ENCODE data around the gene MIOS. TPM values are rescaled to one million over a fixed set of nuclear protein-coding genes. Genes with fewer than 3 reads are reported as not detected.
A peak's percentile ranks its signal among the peaks of the same experiment; 100 is the strongest.
"Not testable (repeated sequence)": the region's sequence is repeated elsewhere in the genome, so short reads cannot be mapped to it uniquely, and the experiment has no call there.

Gene MIOS
- total and polyA plus RNA-seq, 8 donors = 8.1 to 27.2 (median 18.7) TPM

- WGBS, 2 donors = 76 to 100% methylated on average over 1 of the region's 1 CpG
- no peak for TF ChIP-seq CTCF (IDR thresholded peaks at IDR 0.05)
- no peak for FAIRE-seq
- no peaks in the 10 kb centered on the region for H3K27me3 ChIP-seq
- H3K9me3 ChIP-seq = no peaks in the 10 kb centered on the region
- intact Hi-C loops (cut with DNase I) = no loop called here
- H3K27ac ChIP-seq = no peak overlapping the region
- no peak overlapping the region for H3K4me3 ChIP-seq
- H3K36me3 ChIP-seq = no peaks in the 10 kb centered on the region
- H3K4me1 ChIP-seq = peaks cover 0 to 6% (median 0%) of the 10 kb centered on the region in 3 donors
- ATAC-seq = no peak
- no peak for DNase-seq
Measured at GRCh38 chr7:7652798-7653540, 86.3 kb downstream of the MIOS start.

- Histone ChIP-seq H3K4me3 (no peak overlapping the region), H3K9me3 (no peaks in the 10 kb centered on the region), H3K36me3 (no peaks in the 10 kb centered on the region), H3K27me3 (no peaks in the 10 kb centered on the region), H3K4me1 (peaks cover 0 to 6% (median 0%) of the 10 kb centered on the region in 3 donors), H3K27ac (no peak overlapping the region)
- peak in 2 of 4 donors; percentile 16 to 25 for TF ChIP-seq CTCF (IDR thresholded peaks at IDR 0.05)
- 66 to 71% methylated on average over 3 of the region's 3 CpGs for WGBS, 2 donors
- ATAC-seq (peak in 2 of 4 donors; percentile 17 to 22), FAIRE-seq (no peak), DNase-seq (no peak)
- intact Hi-C loops (cut with DNase I) = no loop called here
Measured at GRCh38 chr7:7653593-7654187, 87.0 kb downstream of the MIOS start.

- DNase-seq (no peak), ATAC-seq (no peak), FAIRE-seq (peak; percentile 23)
- no peak for TF ChIP-seq CTCF (IDR thresholded peaks at IDR 0.05)
- Histone ChIP-seq H3K27me3 (no peaks in the 10 kb centered on the region), H3K9me3 (no peaks in the 10 kb centered on the region), H3K4me1 (peaks cover 0 to 5% (median 0%) of the 10 kb centered on the region in 3 donors), H3K36me3 (no peaks in the 10 kb centered on the region), H3K27ac (no peak overlapping the region), H3K4me3 (no peak overlapping the region)
- intact Hi-C loops (cut with DNase I) = no loop called here
- 82 to 87% methylated on average over 4 of the region's 4 CpGs for WGBS, 2 donors
Measured at GRCh38 chr7:7654964-7655715, 88.5 kb downstream of the MIOS start.

GRCh38 chr7:7656459-7656858, 89.8 kb downstream of the MIOS start:
- H3K9me3 ChIP-seq; H3K4me1 ChIP-seq; DNase-seq; intact Hi-C loops (cut with DNase I); H3K27ac ChIP-seq; ATAC-seq; H3K4me3 ChIP-seq; H3K27me3 ChIP-seq; H3K36me3 ChIP-seq; FAIRE-seq: not testable (repeated sequence)
- WGBS, 2 donors = 94 to 98% methylated on average over 3 of the region's 3 CpGs

Other genes starting within 250 kb of the MIOS start
- gene COL28A1, start 31.0 kb upstream of the MIOS start, total RNA-seq = 1 to 10 TPM in 4 of 6 donors, under 1 TPM in 2; 0.84 to 6.9 (median 2.8) TPM
- 10 to 100 TPM in 1 of 2 donors, 1 to 10 TPM in 1; 9.4 to 14.4 TPM for gene COL28A1, start 31.0 kb upstream of the MIOS start, polyA plus RNA-seq
- 10 to 100 TPM; 11.6 to 20.8 (median 17.8) TPM for gene UMAD1, start 73.9 kb downstream of the MIOS start, total RNA-seq
- 10 to 100 TPM in 1 of 2 donors, 1 to 10 TPM in 1; 5.0 to 15.5 TPM for gene UMAD1, start 73.9 kb downstream of the MIOS start, polyA plus RNA-seq
- 10 to 100 TPM in 3 of 6 donors, 1 to 10 TPM in 3; 5.2 to 13.4 (median 9.6) TPM for gene RPA3, start 151.7 kb downstream of the MIOS start, total RNA-seq
- 10 to 100 TPM in 1 of 2 donors, 1 to 10 TPM in 1; 7.5 to 16.0 TPM for gene RPA3, start 151.7 kb downstream of the MIOS start, polyA plus RNA-seq

All from pancreas (tissue), 10 donors.